Trophoblast cell (in vitro differentiated cells and primary cell): ENCODE data around the gene HOXD11.

ENCODE experiments used
- DNase-seq, 2 donors: peaks; one replicate each; pipeline ENCODE4 v3.0.0-alpha.2; 2016
- H2AFZ ChIP-seq: 2 replicates; pipeline ENCODE4 v1.6.1; 2013; ENCODE audit warnings: low read length, moderate library complexity, mild to moderate bottlenecking; ENCODE audit not compliant: insufficient read depth, poor library complexity
- H2AK5ac ChIP-seq: 2 replicates; pipeline ENCODE4 v1.6.1; 2013; ENCODE audit warnings: mild to moderate bottlenecking, low read length
- H2BK120ac ChIP-seq: 2 replicates; pipeline ENCODE4 v1.6.1; 2013; ENCODE audit warnings: low read length, mild to moderate bottlenecking, moderate library complexity; ENCODE audit not compliant: insufficient read depth, poor library complexity
- H2BK12ac ChIP-seq: 2 replicates; pipeline ENCODE4 v1.6.1; 2013; ENCODE audit warnings: mild to moderate bottlenecking, low read length, moderate library complexity
- H2BK5ac ChIP-seq: 2 replicates; pipeline ENCODE4 v1.6.1; 2013; ENCODE audit warnings: low read length, low read depth, moderate library complexity, mild to moderate bottlenecking; ENCODE audit not compliant: poor library complexity
- H3K14ac ChIP-seq: 2 replicates; pipeline ENCODE4 v1.6.1; 2013; ENCODE audit warnings: mild to moderate bottlenecking, low read length
- H3K18ac ChIP-seq: 2 replicates; pipeline ENCODE4 v1.6.1; 2013; ENCODE audit warnings: mild to moderate bottlenecking, low read length
- H3K23ac ChIP-seq: 2 replicates; pipeline ENCODE4 v1.6.1; 2013; ENCODE audit warnings: low read length
- H3K27ac ChIP-seq: 2 replicates; pipeline ENCODE4 v1.5.1; 2013; ENCODE audit warnings: low read depth, mild to moderate bottlenecking, inconsistent platforms, low read length, moderate library complexity
- H3K27me3 ChIP-seq: 2 replicates; pipeline ENCODE4 v1.6.1; 2013; ENCODE audit warnings: inconsistent platforms, mild to moderate bottlenecking, low read length, moderate library complexity; ENCODE audit not compliant: insufficient read depth
- H3K36me3 ChIP-seq, 2 experiments: 1 replicate in 1 of 2; 2 replicates in 1 of 2; pipeline ENCODE4 v1.6.1; 2013; ENCODE audit warnings: low read length in 2 of 2, mild to moderate bottlenecking in 2 of 2, moderate library complexity in 1 of 2; ENCODE audit not compliant: insufficient read depth in 2 of 2, control insufficient read depth in 1 of 2
- H3K4ac ChIP-seq: 2 replicates; pipeline ENCODE4 v1.6.1; 2013; ENCODE audit warnings: low read depth, mild to moderate bottlenecking, low read length, moderate library complexity
- H3K4me1 ChIP-seq, 2 experiments: 1 replicate in 1 of 2; 2 replicates in 1 of 2; pipeline ENCODE4 v1.6.1; 2013; ENCODE audit warnings: low read length in 2 of 2, mild to moderate bottlenecking in 2 of 2, moderate library complexity in 1 of 2; ENCODE audit not compliant: insufficient read depth in 2 of 2, control insufficient read depth in 1 of 2
- H3K4me2 ChIP-seq: 2 replicates; pipeline ENCODE4 v1.6.1; 2013; ENCODE audit warnings: inconsistent platforms, mild to moderate bottlenecking, low read length, moderate library complexity
- H3K4me3 ChIP-seq: 2 replicates; pipeline ENCODE4 v1.5.1; 2013; ENCODE audit warnings: mild to moderate bottlenecking, low read depth, low read length, inconsistent platforms
- H3K79me1 ChIP-seq: one replicate; pipeline ENCODE4 v1.6.1; 2013; ENCODE audit warnings: low read length
- H3K79me2 ChIP-seq: 2 replicates; pipeline ENCODE4 v1.6.1; 2013; ENCODE audit warnings: low read length, mild to moderate bottlenecking; ENCODE audit not compliant: control insufficient read depth, insufficient read depth, poor library complexity
- H3K9ac ChIP-seq: 2 replicates; pipeline ENCODE4 v1.6.1; 2013; ENCODE audit warnings: mild to moderate bottlenecking, low read length
- H3K9me3 ChIP-seq: 2 replicates; pipeline ENCODE4 v1.6.1; 2013; ENCODE audit warnings: low read depth, mild to moderate bottlenecking, control low read depth, inconsistent platforms, low read length; ENCODE audit not compliant: insufficient read depth
- H4K12ac ChIP-seq: 2 replicates; pipeline ENCODE4 v1.6.1; 2013; ENCODE audit warnings: low read depth, mild to moderate bottlenecking, low read length, moderate library complexity
- H4K8ac ChIP-seq: 2 replicates; pipeline ENCODE4 v1.6.1; 2013; ENCODE audit warnings: low read depth, mild to moderate bottlenecking, low read length, moderate library complexity
- H4K91ac ChIP-seq: one replicate; pipeline ENCODE4 v1.6.1; 2013; ENCODE audit warnings: low read depth, mild to moderate bottlenecking, low read length, moderate library complexity
- WGBS: extraction: QIAGEN DNeasy Blood & Tissue Kit; methylation state at CpG from one replicate; pipeline ENCODE4 v1.1.7; 2013; ENCODE audit warnings: missing lambda C conversion rate; ENCODE audit not compliant: insufficient read length, insufficient coverage; ENCODE audit errors: extremely low coverage; 5-methylcytosine and 5-hydroxymethylcytosine counted together

The HOXD11 gene

GRCh38 chr2:176125772-176126054 lies 18.6 kb downstream of the HOXD11 start:
- no peaks in the 10 kb centered on the region for H3K79me2 ChIP-seq
- whole genome bisulfite sequencing = no CpG with 5 or more reads among the region's 6 CpGs
- peaks cover 81% of the 10 kb centered on the region for H3K27me3 ChIP-seq
- H2AK5ac ChIP-seq = no peak overlapping the region
- H4K8ac ChIP-seq = no peak overlapping the region
- H3K4me1 ChIP-seq = peaks cover 18 to 22% of the 10 kb centered on the region in 2 experiments
- no peak overlapping the region for H4K12ac ChIP-seq
- no peak overlapping the region for H2BK12ac ChIP-seq
- H3K4me3 ChIP-seq = no peak overlapping the region
- H3K4ac ChIP-seq = no peak overlapping the region
- H3K9me3 ChIP-seq = peaks cover 10% of the 10 kb centered on the region
- no peak for DNase-seq
- H3K23ac ChIP-seq = no peak overlapping the region
- no peak overlapping the region for H2AFZ ChIP-seq
- no peaks in the 10 kb centered on the region for H3K36me3 ChIP-seq
- H2BK120ac ChIP-seq = no peak overlapping the region
- no peak overlapping the region for H2BK5ac ChIP-seq
- no peak overlapping the region for H3K14ac ChIP-seq
- no peaks in the 10 kb centered on the region for H3K79me1 ChIP-seq
- H3K27ac ChIP-seq = no peak overlapping the region
- no peak overlapping the region for H4K91ac ChIP-seq
- H3K9ac ChIP-seq = no peak overlapping the region
- H3K4me2 ChIP-seq = no peak overlapping the region
- H3K18ac ChIP-seq = no peak overlapping the region

- H3K79me2 ChIP-seq = no peaks in the 10 kb centered on the region
- no peak overlapping the region for H3K9ac ChIP-seq
- no peaks in the 10 kb centered on the region for H3K79me1 ChIP-seq
- H3K4ac ChIP-seq = no peak overlapping the region
- no peaks in the 10 kb centered on the region for H3K36me3 ChIP-seq
- H2BK120ac ChIP-seq = no peak overlapping the region
- H4K91ac ChIP-seq = no peak overlapping the region
- H3K27me3 ChIP-seq = peaks cover 77% of the 10 kb centered on the region
- H2BK12ac ChIP-seq = no peak overlapping the region
- H2BK5ac ChIP-seq = no peak overlapping the region
- H3K14ac ChIP-seq = no peak overlapping the region
- no peak overlapping the region for H4K12ac ChIP-seq
- H3K4me1 ChIP-seq = peaks cover 17 to 22% of the 10 kb centered on the region in 2 experiments
- no peak overlapping the region for H3K27ac ChIP-seq
- H3K18ac ChIP-seq = no peak overlapping the region
- no peak overlapping the region for H4K8ac ChIP-seq
- peak; percentile 41 to 83 for DNase-seq
- no peak overlapping the region for H3K23ac ChIP-seq
- H3K4me3 ChIP-seq = no peak overlapping the region
- no peak overlapping the region for H3K4me2 ChIP-seq
- no peak overlapping the region for H2AK5ac ChIP-seq
- no peak overlapping the region for H2AFZ ChIP-seq
- H3K9me3 ChIP-seq = peaks cover 8% of the 10 kb centered on the region
- no CpG with 5 or more reads among the region's 13 CpGs for WGBS
Measured at GRCh38 chr2:176126929-176127773, 20.1 kb downstream of the HOXD11 start.

GRCh38 chr2:176127774-176128072 lies 20.6 kb downstream of the HOXD11 start:
- H3K9ac ChIP-seq = no peak overlapping the region
- no peak overlapping the region for H3K4me2 ChIP-seq
- no CpG with 5 or more reads among the region's 4 CpGs for WGBS

GRCh38 chr2:176128172-176128981 lies 21.3 kb downstream of the HOXD11 start:
- no peaks in the 10 kb centered on the region for H3K79me1 ChIP-seq
- H3K14ac ChIP-seq = no peak overlapping the region
- no peaks in the 10 kb centered on the region for H3K79me2 ChIP-seq
- H3K9ac ChIP-seq = no peak overlapping the region
- no peak overlapping the region for H3K23ac ChIP-seq
- no peak overlapping the region for H3K18ac ChIP-seq
- no peak overlapping the region for H3K4me3 ChIP-seq
- H4K12ac ChIP-seq = no peak overlapping the region
- DNase-seq = no peak
- H2BK120ac ChIP-seq = no peak overlapping the region
- H2AFZ ChIP-seq = no peak overlapping the region
- peak overlapping the region; percentile 43 for H3K4me2 ChIP-seq
- H3K36me3 ChIP-seq = no peaks in the 10 kb centered on the region
- H2BK12ac ChIP-seq = no peak overlapping the region
- H3K27ac ChIP-seq = no peak overlapping the region
- H3K9me3 ChIP-seq = peaks cover 4% of the 10 kb centered on the region
- H3K4ac ChIP-seq = no peak overlapping the region
- peaks cover 9 to 17% of the 10 kb centered on the region in 2 experiments for H3K4me1 ChIP-seq
- no CpG with 5 or more reads among the region's 49 CpGs for WGBS
- H2BK5ac ChIP-seq = no peak overlapping the region
- H2AK5ac ChIP-seq = no peak overlapping the region
- no peak overlapping the region for H4K8ac ChIP-seq
- no peak overlapping the region for H4K91ac ChIP-seq
- peaks cover 75% of the 10 kb centered on the region for H3K27me3 ChIP-seq

More at GRCh38 chr2:176127774-176128072, 20.6 kb downstream of the HOXD11 start:
- no peaks in the 10 kb centered on the region for H3K36me3 ChIP-seq
- peaks cover 6% of the 10 kb centered on the region for H3K9me3 ChIP-seq
- H3K23ac ChIP-seq = no peak overlapping the region
- H3K27me3 ChIP-seq = peaks cover 77% of the 10 kb centered on the region
- H4K8ac ChIP-seq = no peak overlapping the region
- H2AK5ac ChIP-seq = no peak overlapping the region
- H3K4me1 ChIP-seq = peaks cover 12 to 19% of the 10 kb centered on the region in 2 experiments
- H2AFZ ChIP-seq = no peak overlapping the region
- H3K4ac ChIP-seq = no peak overlapping the region
- H3K18ac ChIP-seq = no peak overlapping the region
- H3K79me1 ChIP-seq = no peaks in the 10 kb centered on the region
- H2BK12ac ChIP-seq = no peak overlapping the region
- no peak for DNase-seq
- H3K4me3 ChIP-seq = no peak overlapping the region
- no peak overlapping the region for H2BK120ac ChIP-seq
- H4K12ac ChIP-seq = no peak overlapping the region
- no peak overlapping the region for H3K27ac ChIP-seq
- no peak overlapping the region for H3K14ac ChIP-seq
- H3K79me2 ChIP-seq = no peaks in the 10 kb centered on the region
- H2BK5ac ChIP-seq = no peak overlapping the region
- H4K91ac ChIP-seq = no peak overlapping the region
